Mesodermal cell (in vitro differentiated cells): ENCODE data around the gene PPM1H.

Experiments used
- H3K27ac ChIP-seq: 2 replicates; pipeline ENCODE4 v1.7.0; 2013; ENCODE audit warnings: mild to moderate bottlenecking, low read depth, low read length, moderate library complexity; ENCODE audit not compliant: severe bottlenecking
- H3K36me3 ChIP-seq: 2 replicates; pipeline ENCODE4 v1.7.1; 2013; ENCODE audit warnings: mild to moderate bottlenecking, low read length, moderate library complexity; ENCODE audit not compliant: control insufficient read depth, insufficient read depth
- H3K4me1 ChIP-seq: one replicate; pipeline ENCODE4 v1.7.1; 2013; ENCODE audit warnings: mild to moderate bottlenecking, low read length; ENCODE audit not compliant: insufficient read depth, control insufficient read depth, poor library complexity, severe bottlenecking
- H3K4me3 ChIP-seq: 2 replicates; pipeline ENCODE4 v1.7.0; 2013; ENCODE audit warnings: low read length, control low read depth, mild to moderate bottlenecking; ENCODE audit not compliant: insufficient read depth, poor library complexity, severe bottlenecking; ENCODE audit errors: extremely low read depth
- H3K9me3 ChIP-seq: 2 replicates; pipeline ENCODE4 v1.7.1; 2013; ENCODE audit warnings: mild to moderate bottlenecking, low read length, moderate library complexity; ENCODE audit not compliant: control insufficient read depth
- WGBS, 2 experiments: methylation state at CpG; one replicate each; pipeline ENCODE4 v1.1.5; 2013; ENCODE audit warnings: missing lambda C conversion rate in 2 of 2; ENCODE audit not compliant: insufficient coverage in 2 of 2; 5-methylcytosine and 5-hydroxymethylcytosine counted together

The PPM1H gene

GRCh38 chr12:62873826-62874448 lies 61.0 kb downstream of the PPM1H start:
- peaks cover 12% of the 10 kb centered on the region for H3K4me1 ChIP-seq
- WGBS, 2 experiments: 78 to 90% methylated on average over 3 to 4 of the region's 4 CpGs
- no peak overlapping the region for H3K27ac ChIP-seq
- H3K9me3 ChIP-seq: no peaks in the 10 kb centered on the region
- no peak overlapping the region for H3K4me3 ChIP-seq
- H3K36me3 ChIP-seq: no peaks in the 10 kb centered on the region

GRCh38 chr12:62873116-62873825 lies 61.7 kb downstream of the PPM1H start:
- no peak overlapping the region for H3K27ac ChIP-seq
- peaks cover 13% of the 10 kb centered on the region for H3K4me1 ChIP-seq
- no peaks in the 10 kb centered on the region for H3K36me3 ChIP-seq
- H3K4me3 ChIP-seq: no peak overlapping the region
- 87 to 91% methylated on average over 4 to 5 of the region's 6 CpGs for WGBS, 2 experiments
- H3K9me3 ChIP-seq: no peaks in the 10 kb centered on the region

DNA sequence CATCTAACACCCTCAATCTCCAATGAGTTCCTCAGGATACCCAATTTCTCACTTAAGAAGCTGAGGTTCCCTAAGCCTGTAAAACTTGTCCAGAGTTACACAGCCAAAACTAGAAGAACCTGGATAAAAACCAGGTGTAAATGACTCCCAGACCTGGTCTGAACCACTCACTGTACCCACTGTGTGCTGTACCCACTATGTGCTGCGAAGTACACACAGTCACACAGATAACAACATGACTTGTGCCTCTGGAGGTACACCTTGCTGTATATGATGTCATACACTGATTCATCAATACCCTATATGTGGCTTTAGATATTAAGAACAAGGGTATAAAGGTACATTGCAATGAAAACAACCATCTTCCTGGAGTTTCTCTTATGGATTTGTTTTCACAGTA lies 66.1 kb downstream of the PPM1H start:
- WGBS, 2 experiments: 100% methylated on average over 1 of the region's 1 CpG; no CpG with 5 or more reads in 1 of the 2 experiments
- Histone ChIP-seq H3K27ac (no peak overlapping the region), H3K36me3 (no peaks in the 10 kb centered on the region)

DNA sequence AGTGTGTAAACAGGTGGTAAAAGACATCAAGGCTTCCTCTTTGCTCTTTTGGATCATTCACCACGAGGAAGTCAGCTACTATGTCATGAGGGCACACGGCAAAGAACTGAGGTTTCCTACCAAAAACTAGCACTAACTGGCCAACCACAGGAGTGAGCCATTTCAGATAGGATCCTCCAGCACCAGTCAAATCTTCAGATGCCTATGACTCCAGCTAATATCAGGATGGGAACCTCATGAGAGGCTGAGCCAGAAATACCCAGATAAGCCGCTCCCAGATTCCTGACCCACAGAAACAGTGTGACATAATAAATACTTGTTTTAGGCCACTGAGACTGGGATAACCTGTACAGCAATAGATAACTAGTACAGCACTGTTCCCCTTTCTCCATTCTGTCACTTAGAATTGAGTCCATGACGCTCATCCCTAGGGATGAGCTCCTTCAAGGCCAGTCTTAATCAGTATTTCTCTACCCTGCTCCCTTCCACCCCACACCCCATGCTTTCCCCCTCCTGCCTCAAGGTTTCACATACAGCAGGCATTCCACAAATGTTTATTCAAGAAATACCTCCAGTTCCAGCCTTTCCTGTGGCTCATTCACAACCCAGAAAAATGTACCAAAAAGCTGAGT lies 68.4 kb downstream of the PPM1H start:
- Histone ChIP-seq H3K36me3 (no peaks in the 10 kb centered on the region), H3K4me1 (peaks cover 38% of the 10 kb centered on the region), H3K27ac (peak overlapping the region; percentile 90), H3K4me3 (no peak overlapping the region), H3K9me3 (no peaks in the 10 kb centered on the region)
- 35 to 44% methylated on average over 3 to 4 of the region's 4 CpGs for WGBS, 2 experiments

More for the DNA sequence above, 66.1 kb downstream of the PPM1H start:
- Histone ChIP-seq H3K9me3 (no peaks in the 10 kb centered on the region), H3K4me1 (peaks cover 39% of the 10 kb centered on the region), H3K4me3 (no peak overlapping the region)

- no peaks in the 10 kb centered on the region for H3K9me3 ChIP-seq
- peak overlapping the region; percentile 90 for H3K27ac ChIP-seq
- no peak overlapping the region for H3K4me3 ChIP-seq
- peaks cover 44% of the 10 kb centered on the region for H3K4me1 ChIP-seq
- 33 to 41% methylated on average over 3 of the region's 4 CpGs for WGBS, 2 experiments
- no peaks in the 10 kb centered on the region for H3K36me3 ChIP-seq
Observed at GRCh38 chr12:62865937-62866336, 69.0 kb downstream of the PPM1H start.

DNA sequence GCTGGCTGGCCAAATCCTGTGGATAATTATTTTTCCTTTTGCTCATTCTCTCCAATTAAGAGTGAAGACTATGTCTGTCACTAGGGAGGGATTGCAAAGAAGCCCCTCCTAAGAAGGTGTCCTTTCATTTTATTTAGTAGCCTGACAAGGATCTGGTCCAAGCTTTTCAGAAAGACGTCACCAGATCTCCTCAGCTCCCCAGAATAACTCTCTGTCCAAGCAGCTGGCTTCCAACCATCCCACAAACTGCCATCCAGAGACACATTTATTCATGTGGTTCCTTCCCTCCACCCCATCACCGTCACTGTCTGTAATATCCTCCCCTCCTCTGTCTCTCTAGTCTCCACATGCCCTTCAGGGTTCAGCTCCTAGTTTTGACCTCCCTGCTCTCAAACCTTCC lies 69.9 kb downstream of the PPM1H start:
- no peak overlapping the region for H3K27ac ChIP-seq

GRCh38 chr12:62862259-62862881 lies 72.6 kb downstream of the PPM1H start:
- Histone ChIP-seq H3K4me1 (peaks cover 39% of the 10 kb centered on the region), H3K9me3 (no peaks in the 10 kb centered on the region), H3K4me3 (no peak overlapping the region), H3K36me3 (no peaks in the 10 kb centered on the region), H3K27ac (no peak overlapping the region)
- WGBS, 2 experiments: 83 to 96% methylated on average over 2 of the region's 2 CpGs

More for the DNA sequence above, 69.9 kb downstream of the PPM1H start:
- Histone ChIP-seq H3K4me1 (peaks cover 49% of the 10 kb centered on the region), H3K36me3 (no peaks in the 10 kb centered on the region), H3K9me3 (no peaks in the 10 kb centered on the region), H3K4me3 (no peak overlapping the region)
- WGBS, 2 experiments: 81 to 93% methylated on average over 2 of the region's 2 CpGs

DNA sequence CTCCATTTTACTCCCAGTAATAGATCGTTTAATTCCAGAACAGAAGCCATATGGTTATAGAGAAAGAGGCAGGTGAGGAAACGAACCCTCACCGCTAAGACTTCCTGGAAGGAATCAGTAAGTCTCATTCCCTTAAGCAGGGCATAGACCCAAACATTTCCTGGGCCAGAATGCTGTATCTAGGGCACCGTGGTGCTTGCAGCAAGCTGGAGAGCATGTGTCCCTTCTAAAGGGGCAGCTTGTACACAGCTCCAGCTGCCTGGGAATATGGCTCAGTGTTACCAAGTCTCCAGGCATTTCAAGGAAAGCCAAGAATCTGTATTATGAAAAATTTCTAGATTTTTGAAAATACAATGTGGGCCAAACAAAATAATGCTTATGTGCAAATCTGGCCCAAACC lies 73.4 kb downstream of the PPM1H start:
- no peaks in the 10 kb centered on the region for H3K36me3 ChIP-seq
- no peaks in the 10 kb centered on the region for H3K9me3 ChIP-seq
- no peak overlapping the region for H3K27ac ChIP-seq
- H3K4me1 ChIP-seq: peaks cover 34% of the 10 kb centered on the region
- H3K4me3 ChIP-seq: no peak overlapping the region
- WGBS, 2 experiments: 80 to 96% methylated on average over 1 to 3 of the region's 4 CpGs

GRCh38 chr12:62860501-62861411 lies 74.2 kb downstream of the PPM1H start:
- H3K27ac ChIP-seq: no peak overlapping the region
- WGBS, 2 experiments: 90 to 96% methylated on average over 4 to 5 of the region's 10 CpGs
- H3K36me3 ChIP-seq: no peaks in the 10 kb centered on the region
- peaks cover 27% of the 10 kb centered on the region for H3K4me1 ChIP-seq
- no peaks in the 10 kb centered on the region for H3K9me3 ChIP-seq
- H3K4me3 ChIP-seq: no peak overlapping the region

- no peaks in the 10 kb centered on the region for H3K36me3 ChIP-seq
- H3K9me3 ChIP-seq: no peaks in the 10 kb centered on the region
- H3K4me3 ChIP-seq: no peak overlapping the region
- H3K4me1 ChIP-seq: peaks cover 22% of the 10 kb centered on the region
- no peak overlapping the region for H3K27ac ChIP-seq
- WGBS, 2 experiments: 90% methylated on average over 2 of the region's 5 CpGs
Observed at GRCh38 chr12:62860020-62860419, 74.9 kb downstream of the PPM1H start.
